HEK293 (cell line): ENCODE results near the gene SARM1.

Experiments used
- CTCF ChIA-PET: fragments of 350-600 bp; formaldehyde crosslinking; extraction: SDS; loops from one replicate; lab custom pipeline; 2021; ENCODE audit warnings: antibody characterized with exemption; lab: Yijun Ruan, JAX
- POLR2A ChIA-PET: fragments of 300-600 bp; formaldehyde crosslinking; extraction: SDS; loops from one replicate; lab custom pipeline; 2020; ENCODE audit warnings: antibody characterized with exemption, inconsistent platforms; lab: Yijun Ruan, JAX
- H3K27ac ChIP-seq: fragments of 200-500 bp; sonication (Bioruptor generic); 2 replicates; pipeline ENCODE4 v1.5.1; 2014; ENCODE audit warnings: low read depth, low read length, control low read depth, inconsistent platforms; ENCODE audit errors: extremely low read depth
- H3K36me3 ChIP-seq, 2 experiments: fragments of 200-500 bp in 1 of 2; sonication (Bioruptor generic) in 1 of 2; 1 replicate in 1 of 2; 2 replicates in 1 of 2; pipeline ENCODE4 v1.5.1; 2014 to 2017; ENCODE audit warnings: inconsistent platforms in 2 of 2, low read length in 2 of 2; ENCODE audit not compliant: control insufficient read depth in 2 of 2, insufficient read depth in 1 of 2
- H3K4me1 ChIP-seq: fragments of 200-500 bp; sonication (Bioruptor generic); 2 replicates; pipeline ENCODE4 v1.5.1; 2014; ENCODE audit warnings: mild to moderate bottlenecking, low read length, inconsistent platforms; ENCODE audit not compliant: control insufficient read depth, insufficient read depth
- H3K4me3 ChIP-seq: 2 replicates; pipeline ENCODE4 v1.5.1; 2011; ENCODE audit warnings: low read depth, mild to moderate bottlenecking, control low read depth, low read length, moderate library complexity
- H3K9me3 ChIP-seq: fragments of 200-500 bp; sonication (Bioruptor generic); 2 replicates; pipeline ENCODE4 v1.5.1; 2014; ENCODE audit warnings: low read depth, low read length, inconsistent platforms; ENCODE audit not compliant: control insufficient read depth, insufficient read depth
- KLF7 ChIP-seq: fragments of 450-650 bp; formaldehyde crosslinking; IDR thresholded peaks from 2 replicates; pipeline ENCODE4 v1.5.1; 2016; ENCODE audit warnings: missing biosample characterization, missing genetic modification characterization, borderline replicate concordance
- TRIM28 ChIP-seq: IDR thresholded peaks from 2 replicates; pipeline ENCODE4 v1.6.1; 2011; ENCODE audit warnings: low read length, control low read depth, borderline replicate concordance
- ZBTB20 ChIP-seq: fragments of 450-650 bp; formaldehyde crosslinking; IDR thresholded peaks from 2 replicates; pipeline ENCODE4 v1.5.1; 2016; ENCODE audit warnings: missing biosample characterization, missing genetic modification characterization
- ZNF19 ChIP-seq: fragments of 450-650 bp; formaldehyde crosslinking; IDR thresholded peaks from 2 replicates; pipeline ENCODE4; 2016; ENCODE audit warnings: missing biosample characterization, missing genetic modification characterization, low read depth
- ZNF239 ChIP-seq: fragments of 450-650 bp; formaldehyde crosslinking; IDR thresholded peaks from 2 replicates; pipeline ENCODE4 v1.5.1; 2016; ENCODE audit warnings: missing biosample characterization, missing genetic modification characterization
- ZNF292 ChIP-seq: fragments of 450-650 bp; formaldehyde crosslinking; IDR thresholded peaks from 2 replicates; pipeline ENCODE4 v1.5.1; 2016; ENCODE audit warnings: low read depth, missing biosample characterization, missing genetic modification characterization, borderline replicate concordance
- ZNF416 ChIP-seq: fragments of 450-650 bp; formaldehyde crosslinking; IDR thresholded peaks from 2 replicates; pipeline ENCODE4 v1.5.1; 2016; ENCODE audit warnings: missing biosample characterization, missing genetic modification characterization
- ZNF660 ChIP-seq: fragments of 450-650 bp; IDR thresholded peaks from 2 replicates; pipeline ENCODE4 v1.5.1; 2018; ENCODE audit warnings: missing biosample characterization, mild to moderate bottlenecking, missing genetic modification characterization
- ZNF677 ChIP-seq: fragments of 450-650 bp; IDR thresholded peaks from 2 replicates; pipeline ENCODE4 v1.5.0; 2018; ENCODE audit warnings: missing biosample characterization, mild to moderate bottlenecking, missing genetic modification characterization, moderate library complexity
- TF ChIP-seq, protein P1 (sequence below): fragments of 450-650 bp; formaldehyde crosslinking; IDR thresholded peaks from 2 replicates; pipeline ENCODE4 v1.5.1; 2016; ENCODE audit warnings: missing biosample characterization, missing genetic modification characterization
- TF ChIP-seq, protein P2 (sequence below): fragments of 450-650 bp; formaldehyde crosslinking; optimal IDR thresholded peaks from 2 replicates; pipeline ENCODE3; 2016; ENCODE audit warnings: missing biosample characterization, mild to moderate bottlenecking, missing genetic modification characterization
- TF ChIP-seq, protein P3 (sequence below): sonication (generic); formaldehyde crosslinking; IDR thresholded peaks from 2 replicates; pipeline ENCODE4 v1.8.1; 2022; ENCODE audit warnings: mild to moderate bottlenecking, moderate library complexity, missing genetic modification reagents
- TF ChIP-seq, protein P4 (sequence below): fragments of 450-650 bp; formaldehyde crosslinking; IDR thresholded peaks from 2 replicates; pipeline ENCODE4 v1.5.1; 2016; ENCODE audit warnings: missing biosample characterization, missing genetic modification characterization, borderline replicate concordance
- TF ChIP-seq, protein P5 (sequence below): fragments of 450-650 bp; IDR thresholded peaks from 2 replicates; pipeline ENCODE4 v1.5.1; 2018; ENCODE audit warnings: missing biosample characterization, mild to moderate bottlenecking, missing genetic modification characterization
- TF ChIP-seq, protein P6 (sequence below): fragments of 450-650 bp; formaldehyde crosslinking; IDR thresholded peaks from 2 replicates; pipeline ENCODE4 v1.5.1; 2016; ENCODE audit warnings: missing biosample characterization, missing genetic modification characterization
- TF ChIP-seq, protein P7 (sequence below): fragments of 450-650 bp; formaldehyde crosslinking; IDR thresholded peaks from 2 replicates; pipeline ENCODE4 v1.5.1; 2016; ENCODE audit warnings: missing biosample characterization, missing genetic modification characterization

The SARM1 gene

DNA sequence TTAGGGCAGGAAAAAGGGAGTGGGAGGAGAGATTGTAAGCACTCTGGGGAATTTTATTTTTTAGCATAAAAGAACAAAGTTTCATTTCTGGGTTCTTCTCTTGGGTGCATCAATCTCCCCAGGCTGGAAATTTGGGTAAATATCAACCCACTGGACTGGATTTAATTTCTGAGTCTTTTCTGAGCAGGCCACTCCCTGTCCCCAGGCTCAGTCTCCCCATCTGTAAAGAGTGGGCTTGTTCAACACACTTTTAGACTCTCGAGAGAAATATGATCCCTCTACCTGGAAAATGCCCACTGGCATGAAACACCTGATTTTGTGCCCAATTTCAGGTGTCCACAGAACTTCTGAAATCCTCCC, 770 bp upstream of the SARM1 start:
- peaks cover 13% of the 10 kb centered on the region for H3K4me1 ChIP-seq
- CTCF ChIA-PET = interaction anchor here (0.6 to 1.5 kb wide), 4 partner anchors 8 to 169 kb away, joined by 3 to 6 read pairs (median 4); no protein-coding TSS in a partner anchor
- peak overlapping the region; percentile 11 for H3K27ac ChIP-seq
- POLR2A ChIA-PET = interaction anchor here (1.1 to 7.1 kb wide), 4 partner anchors 10 to 35 kb away, joined by 4 to 66 read pairs (median 12); partner anchors contain the start of genes IFT20, POLDIP2, SLC46A1 and TNFAIP1
- H3K9me3 ChIP-seq = no peaks in the 10 kb centered on the region
- TF ChIP-seq ZNF19 (tag by site-specific recombination) (no peak), ZNF239 (no peak), ZNF292 (tag by site-specific recombination) (no peak), TRIM28 (no peak)
- no peak overlapping the region for H3K4me3 ChIP-seq
- no peaks in the 10 kb centered on the region; a peak in 1 of 3 replicates for H3K36me3 ChIP-seq

DNA sequence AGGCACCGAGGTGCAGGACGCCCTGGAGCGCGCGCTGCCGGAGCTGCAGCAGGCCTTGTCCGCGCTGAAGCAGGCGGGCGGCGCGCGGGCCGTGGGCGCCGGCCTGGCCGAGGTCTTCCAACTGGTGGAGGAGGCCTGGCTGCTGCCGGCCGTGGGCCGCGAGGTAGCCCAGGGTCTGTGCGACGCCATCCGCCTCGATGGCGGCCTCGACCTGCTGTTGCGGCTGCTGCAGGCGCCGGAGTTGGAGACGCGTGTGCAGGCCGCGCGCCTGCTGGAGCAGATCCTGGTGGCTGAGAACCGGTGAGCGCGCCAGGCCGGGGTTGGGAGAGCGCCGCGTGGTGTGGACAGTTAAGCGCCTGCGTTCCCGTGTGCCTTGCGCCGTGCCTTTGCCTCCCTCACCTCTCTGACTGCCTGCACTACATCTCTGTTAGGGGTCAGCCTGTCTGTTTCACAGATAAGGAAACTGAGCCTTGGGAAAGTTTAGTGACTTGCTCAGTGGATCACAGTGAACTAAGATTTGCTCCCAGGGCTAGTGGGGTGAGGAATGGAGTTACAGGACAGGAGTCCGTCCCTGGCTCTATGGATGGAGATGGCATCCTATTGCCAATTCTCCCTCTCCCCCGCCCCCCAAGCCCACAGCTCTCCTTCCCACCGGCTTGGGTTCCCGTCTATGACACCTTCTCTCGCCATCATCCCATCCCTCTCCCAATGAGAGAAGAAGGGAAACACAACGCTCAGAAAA, 880 bp downstream of the SARM1 start:
- Histone ChIP-seq H3K27ac (peak overlapping the region; percentile 87), H3K4me1 (peaks cover 13% of the 10 kb centered on the region), H3K4me3 (peak overlapping the region; percentile 50), H3K9me3 (no peaks in the 10 kb centered on the region), H3K36me3 (no peaks in the 10 kb centered on the region; a peak in 1 of 3 replicates)
- ChIA-PET CTCF (interaction anchor here (1.5 kb wide), 1 partner anchor 45 kb away, joined by 11 read pairs; no protein-coding TSS in a partner anchor), POLR2A (interaction anchor here (1.5 to 7.1 kb wide), 3 partner anchors 8 to 33 kb away, joined by 6 to 66 read pairs (median 9); partner anchors contain the start of genes POLDIP2 and SLC46A1)
- TF ChIP-seq, protein P1, sequence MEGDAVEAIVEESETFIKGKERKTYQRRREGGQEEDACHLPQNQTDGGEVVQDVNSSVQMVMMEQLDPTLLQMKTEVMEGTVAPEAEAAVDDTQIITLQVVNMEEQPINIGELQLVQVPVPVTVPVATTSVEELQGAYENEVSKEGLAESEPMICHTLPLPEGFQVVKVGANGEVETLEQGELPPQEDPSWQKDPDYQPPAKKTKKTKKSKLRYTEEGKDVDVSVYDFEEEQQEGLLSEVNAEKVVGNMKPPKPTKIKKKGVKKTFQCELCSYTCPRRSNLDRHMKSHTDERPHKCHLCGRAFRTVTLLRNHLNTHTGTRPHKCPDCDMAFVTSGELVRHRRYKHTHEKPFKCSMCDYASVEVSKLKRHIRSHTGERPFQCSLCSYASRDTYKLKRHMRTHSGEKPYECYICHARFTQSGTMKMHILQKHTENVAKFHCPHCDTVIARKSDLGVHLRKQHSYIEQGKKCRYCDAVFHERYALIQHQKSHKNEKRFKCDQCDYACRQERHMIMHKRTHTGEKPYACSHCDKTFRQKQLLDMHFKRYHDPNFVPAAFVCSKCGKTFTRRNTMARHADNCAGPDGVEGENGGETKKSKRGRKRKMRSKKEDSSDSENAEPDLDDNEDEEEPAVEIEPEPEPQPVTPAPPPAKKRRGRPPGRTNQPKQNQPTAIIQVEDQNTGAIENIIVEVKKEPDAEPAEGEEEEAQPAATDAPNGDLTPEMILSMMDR = peak; percentile 52
- TF ChIP-seq, protein P2, sequence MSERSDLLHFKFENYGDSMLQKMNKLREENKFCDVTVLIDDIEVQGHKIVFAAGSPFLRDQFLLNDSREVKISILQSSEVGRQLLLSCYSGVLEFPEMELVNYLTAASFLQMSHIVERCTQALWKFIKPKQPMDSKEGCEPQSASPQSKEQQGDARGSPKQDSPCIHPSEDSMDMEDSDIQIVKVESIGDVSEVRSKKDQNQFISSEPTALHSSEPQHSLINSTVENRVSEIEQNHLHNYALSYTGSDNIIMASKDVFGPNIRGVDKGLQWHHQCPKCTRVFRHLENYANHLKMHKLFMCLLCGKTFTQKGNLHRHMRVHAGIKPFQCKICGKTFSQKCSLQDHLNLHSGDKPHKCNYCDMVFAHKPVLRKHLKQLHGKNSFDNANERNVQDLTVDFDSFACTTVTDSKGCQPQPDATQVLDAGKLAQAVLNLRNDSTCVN = peak; percentile 82
- TF ChIP-seq ZBTB20 (tag by site-specific recombination) = no peak
- TF ChIP-seq, protein P3, sequence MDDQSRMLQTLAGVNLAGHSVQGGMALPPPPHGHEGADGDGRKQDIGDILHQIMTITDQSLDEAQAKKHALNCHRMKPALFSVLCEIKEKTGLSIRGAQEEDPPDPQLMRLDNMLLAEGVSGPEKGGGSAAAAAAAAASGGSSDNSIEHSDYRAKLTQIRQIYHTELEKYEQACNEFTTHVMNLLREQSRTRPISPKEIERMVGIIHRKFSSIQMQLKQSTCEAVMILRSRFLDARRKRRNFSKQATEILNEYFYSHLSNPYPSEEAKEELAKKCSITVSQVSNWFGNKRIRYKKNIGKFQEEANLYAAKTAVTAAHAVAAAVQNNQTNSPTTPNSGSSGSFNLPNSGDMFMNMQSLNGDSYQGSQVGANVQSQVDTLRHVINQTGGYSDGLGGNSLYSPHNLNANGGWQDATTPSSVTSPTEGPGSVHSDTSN = peak; percentile 50; the same call in 1 of the 2 replicates
- no peak for TF ChIP-seq ZNF416 (tag by site-specific recombination)
- TF ChIP-seq, protein P4, sequence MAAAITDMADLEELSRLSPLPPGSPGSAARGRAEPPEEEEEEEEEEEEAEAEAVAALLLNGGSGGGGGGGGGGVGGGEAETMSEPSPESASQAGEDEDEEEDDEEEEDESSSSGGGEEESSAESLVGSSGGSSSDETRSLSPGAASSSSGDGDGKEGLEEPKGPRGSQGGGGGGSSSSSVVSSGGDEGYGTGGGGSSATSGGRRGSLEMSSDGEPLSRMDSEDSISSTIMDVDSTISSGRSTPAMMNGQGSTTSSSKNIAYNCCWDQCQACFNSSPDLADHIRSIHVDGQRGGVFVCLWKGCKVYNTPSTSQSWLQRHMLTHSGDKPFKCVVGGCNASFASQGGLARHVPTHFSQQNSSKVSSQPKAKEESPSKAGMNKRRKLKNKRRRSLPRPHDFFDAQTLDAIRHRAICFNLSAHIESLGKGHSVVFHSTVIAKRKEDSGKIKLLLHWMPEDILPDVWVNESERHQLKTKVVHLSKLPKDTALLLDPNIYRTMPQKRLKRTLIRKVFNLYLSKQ (tag by site-specific recombination) = no peak
- TF ChIP-seq ZNF677 (tag by site-specific recombination) = no peak
- TF ChIP-seq, protein P5, sequence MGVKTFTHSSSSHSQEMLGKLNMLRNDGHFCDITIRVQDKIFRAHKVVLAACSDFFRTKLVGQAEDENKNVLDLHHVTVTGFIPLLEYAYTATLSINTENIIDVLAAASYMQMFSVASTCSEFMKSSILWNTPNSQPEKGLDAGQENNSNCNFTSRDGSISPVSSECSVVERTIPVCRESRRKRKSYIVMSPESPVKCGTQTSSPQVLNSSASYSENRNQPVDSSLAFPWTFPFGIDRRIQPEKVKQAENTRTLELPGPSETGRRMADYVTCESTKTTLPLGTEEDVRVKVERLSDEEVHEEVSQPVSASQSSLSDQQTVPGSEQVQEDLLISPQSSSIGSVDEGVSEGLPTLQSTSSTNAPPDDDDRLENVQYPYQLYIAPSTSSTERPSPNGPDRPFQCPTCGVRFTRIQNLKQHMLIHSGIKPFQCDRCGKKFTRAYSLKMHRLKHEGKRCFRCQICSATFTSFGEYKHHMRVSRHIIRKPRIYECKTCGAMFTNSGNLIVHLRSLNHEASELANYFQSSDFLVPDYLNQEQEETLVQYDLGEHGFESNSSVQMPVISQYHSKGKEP (tag by site-specific recombination) = 0 out of 2 replicates have a peak, but pooled peaks have one; percentile 20
- TF ChIP-seq, protein P6, sequence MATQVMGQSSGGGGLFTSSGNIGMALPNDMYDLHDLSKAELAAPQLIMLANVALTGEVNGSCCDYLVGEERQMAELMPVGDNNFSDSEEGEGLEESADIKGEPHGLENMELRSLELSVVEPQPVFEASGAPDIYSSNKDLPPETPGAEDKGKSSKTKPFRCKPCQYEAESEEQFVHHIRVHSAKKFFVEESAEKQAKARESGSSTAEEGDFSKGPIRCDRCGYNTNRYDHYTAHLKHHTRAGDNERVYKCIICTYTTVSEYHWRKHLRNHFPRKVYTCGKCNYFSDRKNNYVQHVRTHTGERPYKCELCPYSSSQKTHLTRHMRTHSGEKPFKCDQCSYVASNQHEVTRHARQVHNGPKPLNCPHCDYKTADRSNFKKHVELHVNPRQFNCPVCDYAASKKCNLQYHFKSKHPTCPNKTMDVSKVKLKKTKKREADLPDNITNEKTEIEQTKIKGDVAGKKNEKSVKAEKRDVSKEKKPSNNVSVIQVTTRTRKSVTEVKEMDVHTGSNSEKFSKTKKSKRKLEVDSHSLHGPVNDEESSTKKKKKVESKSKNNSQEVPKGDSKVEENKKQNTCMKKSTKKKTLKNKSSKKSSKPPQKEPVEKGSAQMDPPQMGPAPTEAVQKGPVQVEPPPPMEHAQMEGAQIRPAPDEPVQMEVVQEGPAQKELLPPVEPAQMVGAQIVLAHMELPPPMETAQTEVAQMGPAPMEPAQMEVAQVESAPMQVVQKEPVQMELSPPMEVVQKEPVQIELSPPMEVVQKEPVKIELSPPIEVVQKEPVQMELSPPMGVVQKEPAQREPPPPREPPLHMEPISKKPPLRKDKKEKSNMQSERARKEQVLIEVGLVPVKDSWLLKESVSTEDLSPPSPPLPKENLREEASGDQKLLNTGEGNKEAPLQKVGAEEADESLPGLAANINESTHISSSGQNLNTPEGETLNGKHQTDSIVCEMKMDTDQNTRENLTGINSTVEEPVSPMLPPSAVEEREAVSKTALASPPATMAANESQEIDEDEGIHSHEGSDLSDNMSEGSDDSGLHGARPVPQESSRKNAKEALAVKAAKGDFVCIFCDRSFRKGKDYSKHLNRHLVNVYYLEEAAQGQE (tag by site-specific recombination) = 0 out of 2 replicates have a peak, but pooled peaks have one; percentile 31
- 0 out of 2 replicates have a peak, but pooled peaks have one; percentile 9 for TF ChIP-seq KLF7 (tag by site-specific recombination)
- TF ChIP-seq, protein P7, sequence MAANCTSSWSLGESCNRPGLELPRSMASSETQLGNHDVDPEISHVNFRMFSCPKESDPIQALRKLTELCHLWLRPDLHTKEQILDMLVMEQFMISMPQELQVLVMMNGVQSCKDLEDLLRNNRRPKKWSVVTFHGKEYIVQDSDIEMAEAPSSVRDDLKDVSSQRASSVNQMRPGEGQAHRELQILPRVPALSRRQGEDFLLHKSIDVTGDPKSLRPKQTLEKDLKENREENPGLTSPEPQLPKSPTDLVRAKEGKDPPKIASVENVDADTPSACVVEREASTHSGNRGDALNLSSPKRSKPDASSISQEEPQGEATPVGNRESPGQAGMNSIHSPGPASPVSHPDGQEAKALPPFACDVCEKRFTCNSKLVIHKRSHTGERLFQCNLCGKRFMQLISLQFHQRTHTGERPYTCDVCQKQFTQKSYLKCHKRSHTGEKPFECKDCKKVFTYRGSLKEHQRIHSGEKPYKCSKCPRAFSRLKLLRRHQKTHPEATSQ (tag by site-specific recombination) = peak; percentile 25; the same call in 1 of the 2 replicates
- TF ChIP-seq ZNF660 = peak; percentile 46; the same call in 1 of the 2 replicates
